WTC11 (cell line): ENCODE measurements around the gene PALD1. TPM values are rescaled to one million over a fixed set of nuclear protein-coding genes. Genes with fewer than 3 reads are reported as not detected.

Source experiments
- ATAC-seq: fragments of 200-7000 bp; cut with Tn5 transposase; 2 replicates; pipeline ENCODE4 v1.10.0; 2021; ENCODE audit warnings: mild to moderate bottlenecking, moderate library complexity
- CTCF ChIA-PET: fragments of 300-600 bp; sonication (Branson Sonifier 250); formaldehyde crosslinking; loops from one replicate; lab custom pipeline; 2021; ENCODE audit warnings: antibody characterized with exemption; lab: Charles Lee
- POLR2A ChIA-PET: fragments of 350-600 bp; sonication (Branson Sonifier 250); formaldehyde crosslinking; loops from one replicate; lab custom pipeline; 2021; ENCODE audit warnings: antibody characterized with exemption; lab: Charles Lee
- DNase-seq: peaks from one replicate; pipeline ENCODE4 v3.0.0; 2021; ENCODE audit warnings: low spot score
- H3K27ac Mint-ChIP-seq: 2 replicates; pipeline ENCODE4 v1.8.0; 2021; ENCODE audit warnings: mixed read lengths
- H3K27me3 Mint-ChIP-seq: 2 replicates; pipeline ENCODE4 v1.8.0; 2021; ENCODE audit warnings: low read depth, mild to moderate bottlenecking, moderate library complexity, mixed read lengths
- H3K36me3 Mint-ChIP-seq: 2 replicates; pipeline ENCODE4 v1.8.0; 2021; ENCODE audit warnings: mixed read lengths
- H3K4me1 Mint-ChIP-seq: 2 replicates; pipeline ENCODE4 v1.8.0; 2022; ENCODE audit warnings: mixed read lengths
- H3K4me3 Mint-ChIP-seq: 2 replicates; pipeline ENCODE4 v1.8.0; 2021; ENCODE audit warnings: mild to moderate bottlenecking, moderate library complexity, mixed read lengths
- H3K9me3 Mint-ChIP-seq: 2 replicates; pipeline ENCODE4 v1.8.0; 2021; ENCODE audit warnings: mixed read lengths
- EMX1 ChIP-seq: fragments of 250-450 bp; sonication (Bioruptor Pico); IDR thresholded peaks from 2 replicates; pipeline ENCODE4 v1.8.0; 2021; ENCODE audit warnings: mild to moderate bottlenecking
- FOXK1 ChIP-seq: sonication (generic); formaldehyde crosslinking; IDR thresholded peaks from 2 replicates; pipeline ENCODE4 v1.8.0; 2022; ENCODE audit warnings: mild to moderate bottlenecking, moderate library complexity, missing genetic modification reagents
- FOXP1 ChIP-seq: sonication (generic); formaldehyde crosslinking; IDR thresholded peaks from 2 replicates; pipeline ENCODE4 v1.8.0; 2022; ENCODE audit warnings: missing genetic modification reagents, mild to moderate bottlenecking, moderate library complexity, borderline replicate concordance
- KAT7 ChIP-seq: sonication (generic); formaldehyde crosslinking; IDR thresholded peaks from 2 replicates; pipeline ENCODE4 v1.8.1; 2023; ENCODE audit warnings: missing genetic modification reagents, mild to moderate bottlenecking, borderline replicate concordance
- MYBL2 ChIP-seq: sonication (generic); formaldehyde crosslinking; IDR thresholded peaks from 2 replicates; pipeline ENCODE4 v1.8.1; 2023; ENCODE audit warnings: mild to moderate bottlenecking, moderate library complexity, missing genetic modification reagents
- NR3C1 ChIP-seq: sonication (generic); formaldehyde crosslinking; conservative IDR thresholded peaks from 2 replicates; pipeline ENCODE4 v1.8.1; 2023; ENCODE audit warnings: low read depth, mild to moderate bottlenecking, missing genetic modification reagents
- RELA ChIP-seq: sonication (generic); formaldehyde crosslinking; IDR thresholded peaks from 2 replicates; pipeline ENCODE4 v1.8.1; 2022; ENCODE audit warnings: missing genetic modification reagents, mild to moderate bottlenecking, borderline replicate concordance
- SP1 ChIP-seq: sonication (generic); formaldehyde crosslinking; conservative IDR thresholded peaks from 2 replicates; pipeline ENCODE4 v1.8.1; 2022; ENCODE audit warnings: missing genetic modification reagents
- TP53 ChIP-seq: sonication (generic); formaldehyde crosslinking; IDR thresholded peaks from 2 replicates; pipeline ENCODE4 v1.8.1; 2023; ENCODE audit warnings: mild to moderate bottlenecking, missing genetic modification reagents
- ZBTB21 ChIP-seq: sonication (generic); formaldehyde crosslinking; IDR thresholded peaks from 2 replicates; pipeline ENCODE4 v1.8.1; 2023; ENCODE audit warnings: mild to moderate bottlenecking, missing genetic modification reagents, borderline replicate concordance
- ZNF317 ChIP-seq: sonication (generic); formaldehyde crosslinking; IDR thresholded peaks from 2 replicates; pipeline ENCODE4 v1.8.1; 2023; ENCODE audit warnings: low read depth, mild to moderate bottlenecking, moderate library complexity, missing genetic modification reagents, borderline replicate concordance
- ZNF396 ChIP-seq: fragments of 250-450 bp; sonication (Bioruptor Pico); IDR thresholded peaks from 2 replicates; pipeline ENCODE4 v1.8.0; 2021; ENCODE audit warnings: mild to moderate bottlenecking, moderate library complexity, borderline replicate concordance
- ZNF416 ChIP-seq: fragments of 250-450 bp; sonication (Bioruptor Pico); IDR thresholded peaks from 2 replicates; pipeline ENCODE4 v1.9.0; 2021; ENCODE audit warnings: mild to moderate bottlenecking, inconsistent platforms
- total RNA-seq: library from RNA; stranded (reverse); gene quantifications from 3 replicates; pipeline ENCODE4 v1.2.3, GENCODE V29; 2021
- TF ChIP-seq, protein P1 (sequence below): sonication (generic); formaldehyde crosslinking; IDR thresholded peaks from 2 replicates; pipeline ENCODE4 v1.8.1; 2023; ENCODE audit warnings: mild to moderate bottlenecking, missing genetic modification reagents, moderate library complexity
- TF ChIP-seq, protein P2 (sequence below): fragments of 250-450 bp; sonication (Bioruptor Pico); IDR thresholded peaks from 2 replicates; pipeline ENCODE4 v1.9.0; 2021; ENCODE audit warnings: mild to moderate bottlenecking
- TF ChIP-seq, protein P3 (sequence below): fragments of 250-450 bp; sonication (Bioruptor Pico); IDR thresholded peaks from 2 replicates; pipeline ENCODE4 v1.8.0; 2021; ENCODE audit warnings: mild to moderate bottlenecking
- TF ChIP-seq, protein P4 (sequence below): sonication (generic); formaldehyde crosslinking; conservative IDR thresholded peaks from 2 replicates; pipeline ENCODE4 v1.8.1; 2023; ENCODE audit warnings: mild to moderate bottlenecking, low read depth, missing genetic modification reagents, moderate library complexity
- TF ChIP-seq, protein P5 (sequence below): fragments of 250-450 bp; sonication (Bioruptor Pico); conservative IDR thresholded peaks from 2 replicates; pipeline ENCODE4 v1.9.0; 2021; ENCODE audit warnings: mild to moderate bottlenecking

Gene PALD1
- total RNA-seq, 1 experiment from 2014 or later = 43.6 TPM

DNA sequence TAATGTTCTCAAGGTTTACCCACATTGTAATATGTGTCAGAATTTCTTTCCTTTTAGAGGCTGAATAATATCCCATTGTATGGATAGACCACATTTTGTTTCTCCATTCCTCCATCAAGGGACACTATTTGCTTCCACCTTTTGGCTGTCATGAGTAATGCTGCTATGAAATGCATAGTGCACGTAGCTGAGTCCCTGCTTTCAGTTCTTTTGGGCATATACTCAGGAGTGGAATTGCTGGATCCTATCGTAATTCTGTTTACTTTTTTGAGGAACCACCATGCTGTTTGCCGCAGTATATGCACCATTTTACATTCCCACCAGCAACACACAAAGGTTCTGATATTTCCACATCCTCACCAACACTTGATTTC is 64.0 kb downstream of the PALD1 start:
- H3K4me1 Mint-ChIP-seq = 0 out of 2 replicates have a peak, but pooled peaks cover under 1% of the 10 kb centered on the region
- CTCF ChIA-PET = interaction anchor here (2.5 to 3.3 kb wide), 3 partner anchors 48 to 87 kb away, joined by 13 to 16 read pairs (median 15); no protein-coding TSS in a partner anchor
- TF ChIP-seq, protein P1, sequence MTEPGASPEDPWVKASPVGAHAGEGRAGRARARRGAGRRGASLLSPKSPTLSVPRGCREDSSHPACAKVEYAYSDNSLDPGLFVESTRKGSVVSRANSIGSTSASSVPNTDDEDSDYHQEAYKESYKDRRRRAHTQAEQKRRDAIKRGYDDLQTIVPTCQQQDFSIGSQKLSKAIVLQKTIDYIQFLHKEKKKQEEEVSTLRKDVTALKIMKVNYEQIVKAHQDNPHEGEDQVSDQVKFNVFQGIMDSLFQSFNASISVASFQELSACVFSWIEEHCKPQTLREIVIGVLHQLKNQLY (CRISPR knock-in tag) = no peak
- TF ChIP-seq RELA (CRISPR knock-in tag) (no peak), MYBL2 (CRISPR knock-in tag) (no peak), FOXK1 (CRISPR knock-in tag) (no peak), ZNF396 (CRISPR knock-in tag) (no peak), TP53 (CRISPR knock-in tag) (no peak), SP1 (CRISPR knock-in tag) (no peak), ZNF317 (no peak), FOXP1 (CRISPR knock-in tag) (no peak), ZBTB21 (CRISPR knock-in tag) (no peak), NR3C1 (CRISPR knock-in tag) (no peak), ZNF416 (CRISPR knock-in tag) (no peak), KAT7 (CRISPR knock-in tag) (no peak)
- TF ChIP-seq, protein P2, sequence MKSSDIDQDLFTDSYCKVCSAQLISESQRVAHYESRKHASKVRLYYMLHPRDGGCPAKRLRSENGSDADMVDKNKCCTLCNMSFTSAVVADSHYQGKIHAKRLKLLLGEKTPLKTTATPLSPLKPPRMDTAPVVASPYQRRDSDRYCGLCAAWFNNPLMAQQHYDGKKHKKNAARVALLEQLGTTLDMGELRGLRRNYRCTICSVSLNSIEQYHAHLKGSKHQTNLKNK (CRISPR knock-in tag) = no peak
- TF ChIP-seq, protein P3, sequence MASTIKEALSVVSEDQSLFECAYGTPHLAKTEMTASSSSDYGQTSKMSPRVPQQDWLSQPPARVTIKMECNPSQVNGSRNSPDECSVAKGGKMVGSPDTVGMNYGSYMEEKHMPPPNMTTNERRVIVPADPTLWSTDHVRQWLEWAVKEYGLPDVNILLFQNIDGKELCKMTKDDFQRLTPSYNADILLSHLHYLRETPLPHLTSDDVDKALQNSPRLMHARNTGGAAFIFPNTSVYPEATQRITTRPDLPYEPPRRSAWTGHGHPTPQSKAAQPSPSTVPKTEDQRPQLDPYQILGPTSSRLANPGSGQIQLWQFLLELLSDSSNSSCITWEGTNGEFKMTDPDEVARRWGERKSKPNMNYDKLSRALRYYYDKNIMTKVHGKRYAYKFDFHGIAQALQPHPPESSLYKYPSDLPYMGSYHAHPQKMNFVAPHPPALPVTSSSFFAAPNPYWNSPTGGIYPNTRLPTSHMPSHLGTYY (CRISPR knock-in tag) = no peak
- TF ChIP-seq, protein P4, sequence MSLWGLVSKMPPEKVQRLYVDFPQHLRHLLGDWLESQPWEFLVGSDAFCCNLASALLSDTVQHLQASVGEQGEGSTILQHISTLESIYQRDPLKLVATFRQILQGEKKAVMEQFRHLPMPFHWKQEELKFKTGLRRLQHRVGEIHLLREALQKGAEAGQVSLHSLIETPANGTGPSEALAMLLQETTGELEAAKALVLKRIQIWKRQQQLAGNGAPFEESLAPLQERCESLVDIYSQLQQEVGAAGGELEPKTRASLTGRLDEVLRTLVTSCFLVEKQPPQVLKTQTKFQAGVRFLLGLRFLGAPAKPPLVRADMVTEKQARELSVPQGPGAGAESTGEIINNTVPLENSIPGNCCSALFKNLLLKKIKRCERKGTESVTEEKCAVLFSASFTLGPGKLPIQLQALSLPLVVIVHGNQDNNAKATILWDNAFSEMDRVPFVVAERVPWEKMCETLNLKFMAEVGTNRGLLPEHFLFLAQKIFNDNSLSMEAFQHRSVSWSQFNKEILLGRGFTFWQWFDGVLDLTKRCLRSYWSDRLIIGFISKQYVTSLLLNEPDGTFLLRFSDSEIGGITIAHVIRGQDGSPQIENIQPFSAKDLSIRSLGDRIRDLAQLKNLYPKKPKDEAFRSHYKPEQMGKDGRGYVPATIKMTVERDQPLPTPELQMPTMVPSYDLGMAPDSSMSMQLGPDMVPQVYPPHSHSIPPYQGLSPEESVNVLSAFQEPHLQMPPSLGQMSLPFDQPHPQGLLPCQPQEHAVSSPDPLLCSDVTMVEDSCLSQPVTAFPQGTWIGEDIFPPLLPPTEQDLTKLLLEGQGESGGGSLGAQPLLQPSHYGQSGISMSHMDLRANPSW (CRISPR knock-in tag) = no peak
- TF ChIP-seq, protein P5, sequence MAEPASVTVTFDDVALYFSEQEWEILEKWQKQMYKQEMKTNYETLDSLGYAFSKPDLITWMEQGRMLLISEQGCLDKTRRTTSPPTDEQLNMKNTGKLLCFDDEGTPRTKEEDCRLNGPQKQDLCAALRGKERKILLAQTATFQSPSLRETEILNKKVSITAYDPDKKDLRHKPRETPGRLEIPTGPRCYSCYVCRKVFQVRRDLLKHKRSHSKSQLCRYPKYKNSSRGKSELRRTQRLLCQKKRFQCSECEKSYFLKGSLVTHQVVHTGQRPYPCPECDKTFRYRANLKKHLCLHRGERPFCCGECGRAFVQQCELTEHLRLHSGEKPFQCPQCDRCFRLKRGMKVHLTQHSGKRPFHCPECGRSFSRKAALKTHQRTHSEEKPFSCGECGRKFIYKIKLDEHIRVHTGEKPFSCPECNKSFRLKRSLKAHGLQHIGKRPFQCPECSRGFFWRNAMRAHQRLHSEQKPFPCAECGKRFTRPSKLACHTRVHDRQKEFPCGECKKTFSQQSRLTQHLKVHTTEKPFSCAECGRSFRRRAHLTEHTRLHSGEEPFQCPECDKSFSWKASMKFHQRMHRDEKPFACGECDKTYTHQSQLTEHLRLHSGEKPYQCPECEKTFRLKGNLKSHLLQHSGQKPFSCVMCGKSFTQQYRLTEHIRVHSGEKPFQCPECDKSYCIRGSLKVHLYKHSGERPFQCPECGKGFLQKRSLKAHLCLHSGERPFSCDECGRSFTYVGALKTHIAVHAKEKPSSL (CRISPR knock-in tag) = no peak
- TF ChIP-seq, all 79 proteins: peak for 0
- Mint-ChIP-seq H3K27ac (no peak overlapping the region), H3K36me3 (no peaks in the 10 kb centered on the region; the same call in 1 of the 2 replicates), H3K27me3 (no peaks in the 10 kb centered on the region), H3K9me3 (no peaks in the 10 kb centered on the region), H3K4me3 (no peak overlapping the region)
- DNase-seq (no peak), ATAC-seq (no peak)
- POLR2A ChIA-PET = no interaction called here

DNA sequence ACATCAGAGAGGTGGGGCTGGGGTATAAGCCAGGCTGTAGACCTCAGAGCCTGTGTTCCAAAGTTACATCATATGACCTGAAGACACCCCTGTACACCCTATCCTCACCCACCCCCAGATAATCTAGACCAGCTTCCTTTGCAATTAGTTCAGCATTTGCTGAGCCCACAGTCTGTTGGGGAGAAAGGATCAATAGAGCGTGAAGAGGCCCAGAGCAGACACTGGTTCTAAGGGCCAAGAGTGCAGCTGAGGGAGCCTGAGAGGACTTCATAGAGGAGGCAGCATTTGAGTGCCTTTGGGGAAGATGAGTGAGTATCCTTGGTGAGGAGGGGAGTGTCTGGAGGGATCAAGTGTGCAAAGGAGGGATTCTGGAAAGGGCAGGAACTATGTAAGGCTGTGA is 65.3 kb downstream of the PALD1 start:
- DNase-seq (no peak), ATAC-seq (no peak)
- Mint-ChIP-seq H3K4me1 (no peaks in the 10 kb centered on the region), H3K4me3 (no peak overlapping the region), H3K27ac (no peak overlapping the region), H3K9me3 (no peaks in the 10 kb centered on the region), H3K36me3 (no peaks in the 10 kb centered on the region; the same call in 1 of the 2 replicates), H3K27me3 (no peaks in the 10 kb centered on the region)
- no peak for TF ChIP-seq EMX1 (CRISPR knock-in tag)
- CTCF ChIA-PET = interaction anchor here (3.3 kb wide), 1 partner anchor 83 kb away, joined by 16 read pairs; no protein-coding TSS in a partner anchor
- POLR2A ChIA-PET = no interaction called here
